DND-41 (cell line): ENCODE data around the gene SYCN.
"Not testable (repeated sequence)": the region's sequence is repeated elsewhere in the genome, so short reads cannot be mapped to it uniquely, and the experiment has no call there.

ENCODE experiments used
- ATAC-seq: fragments of 200-7000 bp; cut with Tn5 transposase; 3 replicates; pipeline ENCODE4 v1.9.1; 2021; ENCODE audit warnings: low read depth; ENCODE audit not compliant: insufficient read depth
- DNase-seq: peaks from one replicate; pipeline ENCODE4 v3.0.0-alpha.2; 2020
- H2AFZ ChIP-seq: 2 replicates; pipeline ENCODE4 v1.6.0; 2012; ENCODE audit warnings: low read depth, low read length
- H3K27ac ChIP-seq: 2 replicates; pipeline ENCODE4 v1.5.1; 2012; ENCODE audit warnings: low read length, inconsistent platforms
- H3K27me3 ChIP-seq: fragments of 200-600 bp; sonication (generic); 2 replicates; pipeline ENCODE4 v1.6.0; 2012; ENCODE audit warnings: low read length, mild to moderate bottlenecking, inconsistent platforms; ENCODE audit not compliant: insufficient read depth, poor library complexity
- H3K36me3 ChIP-seq: 2 replicates; pipeline ENCODE4 v1.5.1; 2012; ENCODE audit warnings: low read length, inconsistent platforms; ENCODE audit not compliant: insufficient read depth
- H3K4me1 ChIP-seq: 2 replicates; pipeline ENCODE4 v1.5.1; 2012; ENCODE audit warnings: mild to moderate bottlenecking, low read length; ENCODE audit not compliant: insufficient read depth
- H3K4me2 ChIP-seq: 2 replicates; pipeline ENCODE4 v1.6.0; 2012; ENCODE audit warnings: mild to moderate bottlenecking, moderate library complexity, low read length, inconsistent platforms; ENCODE audit not compliant: insufficient read depth
- H3K4me3 ChIP-seq, 2 experiments: fragments of 200-600 bp in 1 of 2; shearing (Covaris generic) in 1 of 2; 2 replicates each; pipeline ENCODE4 v1.5.1; 2012 to 2016; ENCODE audit warnings: inconsistent platforms in 2 of 2, low read length in 2 of 2, mild to moderate bottlenecking in 2 of 2, low read depth in 1 of 2, moderate library complexity in 1 of 2
- H3K79me2 ChIP-seq: 2 replicates; pipeline ENCODE4 v1.6.0; 2012; ENCODE audit warnings: low read length, inconsistent platforms; ENCODE audit not compliant: insufficient read depth
- H3K9ac ChIP-seq: 2 replicates; pipeline ENCODE4 v1.6.0; 2012; ENCODE audit warnings: low read depth, mild to moderate bottlenecking, inconsistent platforms, low read length, moderate library complexity
- H3K9me3 ChIP-seq: 2 replicates; pipeline ENCODE4 v1.5.1; 2012; ENCODE audit warnings: low read length, moderate library complexity, mild to moderate bottlenecking, inconsistent platforms; ENCODE audit not compliant: insufficient read depth, severe bottlenecking
- H4K20me1 ChIP-seq: 2 replicates; pipeline ENCODE4 v1.6.0; 2012; ENCODE audit warnings: low read length; ENCODE audit not compliant: insufficient read depth
- CTCF ChIP-seq: IDR thresholded peaks from 2 replicates; pipeline ENCODE4 v1.5.1; 2012; ENCODE audit warnings: borderline replicate concordance, low read length, moderate library complexity, mild to moderate bottlenecking; ENCODE audit not compliant: poor library complexity, severe bottlenecking; ENCODE audit errors: extremely low read depth
- EZH2 ChIP-seq: IDR thresholded peaks from 3 replicates; pipeline ENCODE4 v1.6.1; 2012; ENCODE audit warnings: borderline replicate concordance, low read depth, mild to moderate bottlenecking, moderate library complexity, low read length, inconsistent platforms; ENCODE audit not compliant: severe bottlenecking

Gene SYCN

GRCh38 chr19:39247701-39248664 is 43.9 kb upstream of the SYCN start:
- Histone ChIP-seq H3K27me3 (peaks cover 12% of the 10 kb centered on the region), H2AFZ (no peak overlapping the region), H3K27ac (no peak overlapping the region), H3K4me3 (no peak overlapping the region), H3K79me2 (no peaks in the 10 kb centered on the region), H3K4me2 (no peak overlapping the region), H4K20me1 (no peaks in the 10 kb centered on the region), H3K9ac (no peak overlapping the region), H3K9me3 (no peaks in the 10 kb centered on the region), H3K4me1 (no peaks in the 10 kb centered on the region), H3K36me3 (no peaks in the 10 kb centered on the region)
- TF ChIP-seq CTCF: no peak
- no peak for TF ChIP-seq EZH2
- ATAC-seq (no peak), DNase-seq (no peak)

- Histone ChIP-seq H3K79me2 (no peaks in the 10 kb centered on the region), H2AFZ (no peak overlapping the region), H3K36me3 (no peaks in the 10 kb centered on the region), H3K27ac (no peak overlapping the region), H3K4me1 (no peaks in the 10 kb centered on the region), H3K4me2 (no peak overlapping the region), H3K4me3 (no peak overlapping the region), H4K20me1 (no peaks in the 10 kb centered on the region), H3K9me3 (no peaks in the 10 kb centered on the region), H3K9ac (no peak overlapping the region), H3K27me3 (peaks cover 4% of the 10 kb centered on the region)
- DNase-seq (no peak), ATAC-seq (no peak)
- TF ChIP-seq EZH2 (no peak), CTCF (no peak)
These were observed 43.0 kb upstream of the SYCN start for GRCh38 chr19:39246951-39247669.

- ATAC-seq: peak; percentile 59; the same call in 1 of the 3 replicates
- not testable (repeated sequence) for H3K4me3 ChIP-seq, H2AFZ ChIP-seq, H3K9ac ChIP-seq, H3K4me2 ChIP-seq, H3K79me2 ChIP-seq, H3K9me3 ChIP-seq, H3K27me3 ChIP-seq, H3K27ac ChIP-seq, H3K36me3 ChIP-seq, H4K20me1 ChIP-seq, H3K4me1 ChIP-seq, DNase-seq
These were observed 41.1 kb upstream of the SYCN start for GRCh38 chr19:39245166-39245565.

GRCh38 chr19:39244410-39245100 is 40.5 kb upstream of the SYCN start, which contains the start of gene IFNL3:
TSS of gene IFNL3 (minus strand) at chr19:39245006. CDS start at chr19:39244967, 39 bp downstream.
- not testable (repeated sequence) for H3K36me3 ChIP-seq, H3K27ac ChIP-seq, H3K4me1 ChIP-seq, H4K20me1 ChIP-seq, H2AFZ ChIP-seq, ATAC-seq, H3K9me3 ChIP-seq, H3K9ac ChIP-seq, DNase-seq, H3K4me3 ChIP-seq, H3K4me2 ChIP-seq, H3K79me2 ChIP-seq, H3K27me3 ChIP-seq

GRCh38 chr19:39243741-39244140 is 39.7 kb upstream of the SYCN start:
- ATAC-seq, DNase-seq, H3K79me2 ChIP-seq, H3K27me3 ChIP-seq, H3K4me3 ChIP-seq, H3K9ac ChIP-seq, H3K4me1 ChIP-seq, H3K36me3 ChIP-seq, H3K4me2 ChIP-seq, H2AFZ ChIP-seq, H4K20me1 ChIP-seq, H3K27ac ChIP-seq, H3K9me3 ChIP-seq: not testable (repeated sequence)
